SK-N-SH treated with all-trans-retinoic acid at 6 μM for 48 hours (cell line): Measurements from ENCODE around the gene SLC24A4.
A peak's percentile ranks its signal among the peaks of the same experiment; 100 is the strongest.

Source experiments
- ATAC-seq: fragments of 200-7000 bp; cut with Tn5 transposase; 3 replicates; pipeline ENCODE4 v1.9.1; 2020; ENCODE audit warnings: mild to moderate bottlenecking, moderate library complexity
- ARNTL ChIP-seq: fragments of 450-650 bp; formaldehyde crosslinking; IDR thresholded peaks from 2 replicates; pipeline ENCODE4 v1.5.0; 2020; ENCODE audit warnings: low read depth, mild to moderate bottlenecking, moderate library complexity, borderline replicate concordance
- BACH2 ChIP-seq: fragments of 250-450 bp; sonication (Bioruptor Pico); IDR thresholded peaks from 2 replicates; pipeline ENCODE4 v1.9.0; 2021; ENCODE audit warnings: mild to moderate bottlenecking, borderline replicate concordance
- CSDC2 ChIP-seq: fragments of 250-450 bp; sonication (Bioruptor Pico); IDR thresholded peaks from 2 replicates; pipeline ENCODE4 v1.5.0; 2020; ENCODE audit warnings: mild to moderate bottlenecking, moderate library complexity
- ESRRG ChIP-seq: fragments of 250-450 bp; sonication (Bioruptor Pico); IDR thresholded peaks from 2 replicates; pipeline ENCODE4 v1.6.1; 2021; ENCODE audit warnings: mild to moderate bottlenecking
- ISL1 ChIP-seq: fragments of 250-450 bp; sonication (Bioruptor Pico); IDR thresholded peaks from 2 replicates; pipeline ENCODE4 v2.1.2; 2022; ENCODE audit warnings: mild to moderate bottlenecking, moderate library complexity
- RARB ChIP-seq: fragments of 250-450 bp; sonication (Bioruptor Pico); IDR thresholded peaks from 2 replicates; pipeline ENCODE4 v1.8.0; 2021; ENCODE audit warnings: mild to moderate bottlenecking, moderate library complexity
- SNAI2 ChIP-seq: fragments of 250-450 bp; sonication (Bioruptor Pico); IDR thresholded peaks from 2 replicates; pipeline ENCODE4 v1.5.0; 2020; ENCODE audit warnings: mild to moderate bottlenecking, moderate library complexity
- TCF4 ChIP-seq: fragments of 250-450 bp; sonication (Bioruptor Pico); IDR thresholded peaks from 2 replicates; pipeline ENCODE4 v1.8.0; 2021; ENCODE audit warnings: mild to moderate bottlenecking, moderate library complexity, borderline replicate concordance
- TOX ChIP-seq: fragments of 250-450 bp; sonication (Bioruptor Pico); IDR thresholded peaks from 2 replicates; pipeline ENCODE4 v1.8.0; 2021; ENCODE audit warnings: mild to moderate bottlenecking, moderate library complexity, borderline replicate concordance
- ZC3H10 ChIP-seq: fragments of 250-450 bp; sonication (Bioruptor Pico); IDR thresholded peaks from 2 replicates; pipeline ENCODE4 v1.5.1; 2021; ENCODE audit warnings: mild to moderate bottlenecking, moderate library complexity
- ZFP30 ChIP-seq: fragments of 450-650 bp; formaldehyde crosslinking; IDR thresholded peaks from 2 replicates; pipeline ENCODE4 v1.5.0; 2022; ENCODE audit warnings: mild to moderate bottlenecking, moderate library complexity
- ZNF565 ChIP-seq: fragments of 450-650 bp; formaldehyde crosslinking; conservative IDR thresholded peaks from 2 replicates; pipeline ENCODE4 v1.5.0; 2020; ENCODE audit warnings: low read depth, mild to moderate bottlenecking, moderate library complexity
- ZNF70 ChIP-seq: fragments of 450-650 bp; formaldehyde crosslinking; IDR thresholded peaks from 2 replicates; pipeline ENCODE4 v1.5.0; 2020; ENCODE audit warnings: mild to moderate bottlenecking, moderate library complexity
- TF ChIP-seq, protein P1 (sequence below): fragments of 250-450 bp; sonication (Bioruptor Pico); IDR thresholded peaks from 2 replicates; pipeline ENCODE4 v1.8.0; 2021; ENCODE audit warnings: low read depth, mild to moderate bottlenecking, moderate library complexity, borderline replicate concordance
- TF ChIP-seq, protein P2 (sequence below): fragments of 250-450 bp; sonication (Bioruptor Pico); IDR thresholded peaks from 2 replicates; pipeline ENCODE4 v1.8.0; 2020; ENCODE audit warnings: mild to moderate bottlenecking, moderate library complexity, borderline replicate concordance
- TF ChIP-seq, protein P3 (sequence below): fragments of 250-450 bp; sonication (Bioruptor Pico); IDR thresholded peaks from 2 replicates; pipeline ENCODE4 v1.5.1; 2021; ENCODE audit warnings: mild to moderate bottlenecking, moderate library complexity
- TF ChIP-seq, protein P4 (sequence below): fragments of 250-450 bp; sonication (Bioruptor Pico); IDR thresholded peaks from 2 replicates; pipeline ENCODE4 v1.5.0; 2020; ENCODE audit warnings: mild to moderate bottlenecking, moderate library complexity
- TF ChIP-seq, protein P5 (sequence below): fragments of 250-450 bp; sonication (Bioruptor Pico); IDR thresholded peaks from 2 replicates; pipeline ENCODE4 v1.5.1; 2020; ENCODE audit warnings: low read depth, mild to moderate bottlenecking, moderate library complexity

Gene SLC24A4

DNA sequence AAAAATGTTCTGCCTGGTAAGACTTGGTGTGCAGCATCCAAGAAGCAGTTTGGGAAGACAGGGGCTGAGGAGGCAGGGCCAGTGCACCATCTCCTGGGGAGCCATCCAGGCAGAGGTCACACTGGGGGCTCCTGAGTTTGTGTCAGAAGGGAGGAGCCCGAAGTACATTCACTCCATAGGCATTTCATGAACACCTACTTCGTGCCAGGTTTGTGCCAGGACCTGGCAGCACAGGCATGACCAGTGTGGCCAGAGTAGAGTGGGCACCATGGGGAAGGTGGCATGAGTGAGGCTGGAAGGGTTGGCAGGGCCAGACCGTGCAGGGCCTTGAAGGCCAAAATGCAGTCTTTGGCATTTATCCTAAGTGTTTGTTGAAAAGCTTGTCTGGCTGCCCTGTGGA, 104.1 kb downstream of the SLC24A4 start:
- no peak for ATAC-seq
- TF ChIP-seq, protein P1, sequence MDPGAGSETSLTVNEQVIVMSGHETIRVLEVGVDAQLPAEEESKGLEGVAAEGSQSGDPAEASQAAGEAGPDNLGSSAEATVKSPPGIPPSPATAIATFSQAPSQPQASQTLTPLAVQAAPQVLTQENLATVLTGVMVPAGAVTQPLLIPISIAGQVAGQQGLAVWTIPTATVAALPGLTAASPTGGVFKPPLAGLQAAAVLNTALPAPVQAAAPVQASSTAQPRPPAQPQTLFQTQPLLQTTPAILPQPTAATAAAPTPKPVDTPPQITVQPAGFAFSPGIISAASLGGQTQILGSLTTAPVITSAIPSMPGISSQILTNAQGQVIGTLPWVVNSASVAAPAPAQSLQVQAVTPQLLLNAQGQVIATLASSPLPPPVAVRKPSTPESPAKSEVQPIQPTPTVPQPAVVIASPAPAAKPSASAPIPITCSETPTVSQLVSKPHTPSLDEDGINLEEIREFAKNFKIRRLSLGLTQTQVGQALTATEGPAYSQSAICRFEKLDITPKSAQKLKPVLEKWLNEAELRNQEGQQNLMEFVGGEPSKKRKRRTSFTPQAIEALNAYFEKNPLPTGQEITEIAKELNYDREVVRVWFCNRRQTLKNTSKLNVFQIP (CRISPR knock-in tag): no peak
- TF ChIP-seq ZC3H10 (CRISPR knock-in tag) (no peak), TCF4 (CRISPR knock-in tag) (no peak), SNAI2 (CRISPR knock-in tag) (no peak), ZFP30 (CRISPR knock-in tag) (no peak), BACH2 (CRISPR knock-in tag) (no peak), CSDC2 (CRISPR knock-in tag) (no peak)
- TF ChIP-seq, protein P2, sequence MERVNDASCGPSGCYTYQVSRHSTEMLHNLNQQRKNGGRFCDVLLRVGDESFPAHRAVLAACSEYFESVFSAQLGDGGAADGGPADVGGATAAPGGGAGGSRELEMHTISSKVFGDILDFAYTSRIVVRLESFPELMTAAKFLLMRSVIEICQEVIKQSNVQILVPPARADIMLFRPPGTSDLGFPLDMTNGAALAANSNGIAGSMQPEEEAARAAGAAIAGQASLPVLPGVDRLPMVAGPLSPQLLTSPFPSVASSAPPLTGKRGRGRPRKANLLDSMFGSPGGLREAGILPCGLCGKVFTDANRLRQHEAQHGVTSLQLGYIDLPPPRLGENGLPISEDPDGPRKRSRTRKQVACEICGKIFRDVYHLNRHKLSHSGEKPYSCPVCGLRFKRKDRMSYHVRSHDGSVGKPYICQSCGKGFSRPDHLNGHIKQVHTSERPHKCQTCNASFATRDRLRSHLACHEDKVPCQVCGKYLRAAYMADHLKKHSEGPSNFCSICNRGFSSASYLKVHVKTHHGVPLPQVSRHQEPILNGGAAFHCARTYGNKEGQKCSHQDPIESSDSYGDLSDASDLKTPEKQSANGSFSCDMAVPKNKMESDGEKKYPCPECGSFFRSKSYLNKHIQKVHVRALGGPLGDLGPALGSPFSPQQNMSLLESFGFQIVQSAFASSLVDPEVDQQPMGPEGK (CRISPR knock-in tag): no peak

DNA sequence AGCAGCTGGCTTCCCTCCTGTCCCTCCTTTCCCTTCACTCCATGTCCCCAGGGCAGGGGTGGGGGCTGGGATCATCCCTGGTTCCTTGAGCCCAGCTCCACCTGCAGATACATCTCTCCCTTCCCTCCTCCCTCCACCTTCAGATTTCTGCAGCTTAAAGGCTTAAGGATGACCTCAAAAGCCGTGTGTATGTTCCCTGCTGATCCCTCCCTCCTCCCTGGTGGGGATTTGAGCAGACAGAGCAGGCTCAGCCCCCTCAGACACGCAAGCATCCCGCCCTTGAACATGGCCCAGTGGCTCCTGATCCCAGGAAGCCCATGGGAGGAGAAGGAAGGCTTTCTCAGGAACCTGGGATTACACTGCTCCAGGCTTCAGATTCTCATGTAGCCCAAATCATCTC, 107.7 kb downstream of the SLC24A4 start:
- TF ChIP-seq, protein P2 (CRISPR knock-in tag): no peak
- TF ChIP-seq ISL1 (CRISPR knock-in tag) (no peak), ZNF565 (CRISPR knock-in tag) (no peak), ZNF70 (no peak), ESRRG (CRISPR knock-in tag) (no peak), CSDC2 (CRISPR knock-in tag) (no peak), TCF4 (CRISPR knock-in tag) (no peak)
- TF ChIP-seq, protein P3, sequence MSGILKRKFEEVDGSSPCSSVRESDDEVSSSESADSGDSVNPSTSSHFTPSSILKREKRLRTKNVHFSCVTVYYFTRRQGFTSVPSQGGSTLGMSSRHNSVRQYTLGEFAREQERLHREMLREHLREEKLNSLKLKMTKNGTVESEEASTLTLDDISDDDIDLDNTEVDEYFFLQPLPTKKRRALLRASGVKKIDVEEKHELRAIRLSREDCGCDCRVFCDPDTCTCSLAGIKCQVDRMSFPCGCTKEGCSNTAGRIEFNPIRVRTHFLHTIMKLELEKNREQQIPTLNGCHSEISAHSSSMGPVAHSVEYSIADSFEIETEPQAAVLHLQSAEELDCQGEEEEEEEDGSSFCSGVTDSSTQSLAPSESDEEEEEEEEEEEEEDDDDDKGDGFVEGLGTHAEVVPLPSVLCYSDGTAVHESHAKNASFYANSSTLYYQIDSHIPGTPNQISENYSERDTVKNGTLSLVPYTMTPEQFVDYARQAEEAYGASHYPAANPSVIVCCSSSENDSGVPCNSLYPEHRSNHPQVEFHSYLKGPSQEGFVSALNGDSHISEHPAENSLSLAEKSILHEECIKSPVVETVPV (CRISPR knock-in tag): no peak
- TF ChIP-seq, protein P4, sequence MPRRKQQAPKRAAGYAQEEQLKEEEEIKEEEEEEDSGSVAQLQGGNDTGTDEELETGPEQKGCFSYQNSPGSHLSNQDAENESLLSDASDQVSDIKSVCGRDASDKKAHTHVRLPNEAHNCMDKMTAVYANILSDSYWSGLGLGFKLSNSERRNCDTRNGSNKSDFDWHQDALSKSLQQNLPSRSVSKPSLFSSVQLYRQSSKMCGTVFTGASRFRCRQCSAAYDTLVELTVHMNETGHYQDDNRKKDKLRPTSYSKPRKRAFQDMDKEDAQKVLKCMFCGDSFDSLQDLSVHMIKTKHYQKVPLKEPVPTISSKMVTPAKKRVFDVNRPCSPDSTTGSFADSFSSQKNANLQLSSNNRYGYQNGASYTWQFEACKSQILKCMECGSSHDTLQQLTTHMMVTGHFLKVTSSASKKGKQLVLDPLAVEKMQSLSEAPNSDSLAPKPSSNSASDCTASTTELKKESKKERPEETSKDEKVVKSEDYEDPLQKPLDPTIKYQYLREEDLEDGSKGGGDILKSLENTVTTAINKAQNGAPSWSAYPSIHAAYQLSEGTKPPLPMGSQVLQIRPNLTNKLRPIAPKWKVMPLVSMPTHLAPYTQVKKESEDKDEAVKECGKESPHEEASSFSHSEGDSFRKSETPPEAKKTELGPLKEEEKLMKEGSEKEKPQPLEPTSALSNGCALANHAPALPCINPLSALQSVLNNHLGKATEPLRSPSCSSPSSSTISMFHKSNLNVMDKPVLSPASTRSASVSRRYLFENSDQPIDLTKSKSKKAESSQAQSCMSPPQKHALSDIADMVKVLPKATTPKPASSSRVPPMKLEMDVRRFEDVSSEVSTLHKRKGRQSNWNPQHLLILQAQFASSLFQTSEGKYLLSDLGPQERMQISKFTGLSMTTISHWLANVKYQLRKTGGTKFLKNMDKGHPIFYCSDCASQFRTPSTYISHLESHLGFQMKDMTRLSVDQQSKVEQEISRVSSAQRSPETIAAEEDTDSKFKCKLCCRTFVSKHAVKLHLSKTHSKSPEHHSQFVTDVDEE: no peak
- ATAC-seq: no peak

DNA sequence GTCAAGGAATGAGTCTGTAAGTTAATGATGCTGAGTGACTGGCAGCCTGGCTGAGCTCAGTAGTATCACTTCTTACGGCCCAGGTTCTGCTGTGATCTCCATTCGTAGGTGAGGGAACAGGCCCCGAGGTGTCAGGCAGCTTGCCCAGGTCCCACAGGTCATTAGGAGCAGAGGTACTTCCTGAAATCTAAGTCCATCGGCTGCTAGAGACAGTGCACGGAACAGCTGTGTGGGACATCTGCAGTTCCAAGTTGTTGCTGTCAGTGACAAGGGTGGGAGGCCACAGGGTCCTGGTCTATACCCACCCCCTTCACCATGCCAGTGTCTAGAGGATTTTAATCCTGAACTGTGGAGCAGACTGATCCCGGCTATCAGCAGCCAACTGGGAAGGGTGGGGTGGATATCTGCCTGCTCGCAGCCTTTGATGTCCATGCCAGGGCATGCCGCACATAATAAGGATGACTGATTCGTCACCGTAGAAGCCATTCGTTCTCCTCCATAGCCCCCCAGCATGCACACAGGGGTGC, 108.3 kb downstream of the SLC24A4 start:
- peak; percentile 47 for ATAC-seq
- no peak for TF ChIP-seq BACH2 (CRISPR knock-in tag)
- TF ChIP-seq, protein P5, sequence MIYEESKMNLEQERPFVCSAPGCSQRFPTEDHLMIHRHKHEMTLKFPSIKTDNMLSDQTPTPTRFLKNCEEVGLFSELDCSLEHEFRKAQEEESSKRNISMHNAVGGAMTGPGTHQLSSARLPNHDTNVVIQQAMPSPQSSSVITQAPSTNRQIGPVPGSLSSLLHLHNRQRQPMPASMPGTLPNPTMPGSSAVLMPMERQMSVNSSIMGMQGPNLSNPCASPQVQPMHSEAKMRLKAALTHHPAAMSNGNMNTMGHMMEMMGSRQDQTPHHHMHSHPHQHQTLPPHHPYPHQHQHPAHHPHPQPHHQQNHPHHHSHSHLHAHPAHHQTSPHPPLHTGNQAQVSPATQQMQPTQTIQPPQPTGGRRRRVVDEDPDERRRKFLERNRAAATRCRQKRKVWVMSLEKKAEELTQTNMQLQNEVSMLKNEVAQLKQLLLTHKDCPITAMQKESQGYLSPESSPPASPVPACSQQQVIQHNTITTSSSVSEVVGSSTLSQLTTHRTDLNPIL: no peak
- TF ChIP-seq CSDC2 (CRISPR knock-in tag): no peak
- TF ChIP-seq ISL1 (CRISPR knock-in tag): no peak
- no peak for TF ChIP-seq ZFP30 (CRISPR knock-in tag)
- no peak for TF ChIP-seq SNAI2 (CRISPR knock-in tag)
- no peak for TF ChIP-seq ESRRG (CRISPR knock-in tag)
- no peak for TF ChIP-seq TOX
- no peak for TF ChIP-seq RARB (CRISPR knock-in tag)
- TF ChIP-seq, protein P1 (CRISPR knock-in tag): no peak
- TF ChIP-seq, protein P2 (CRISPR knock-in tag): no peak
- no peak for TF ChIP-seq TCF4 (CRISPR knock-in tag)
- TF ChIP-seq ZNF565 (CRISPR knock-in tag): no peak
- TF ChIP-seq ZNF70: no peak
- no peak for TF ChIP-seq ARNTL (CRISPR knock-in tag)
